Brain microvascular endothelial cell (primary cell): ENCODE results near the gene RNF213.

ENCODE experiments used
- DNase-seq: peaks from one replicate; pipeline ENCODE4 v3.0.0-alpha.2; 2020
- H3K27ac ChIP-seq: fragments of 250-450 bp; sonication (Bioruptor Pico); 2 replicates; pipeline ENCODE4 v1.5.1; 2020; ENCODE audit warnings: mild to moderate bottlenecking, moderate library complexity
- H3K27me3 ChIP-seq: fragments of 250-450 bp; sonication (Bioruptor Pico); replicated peaks from 2 replicates; pipeline ENCODE4 v1.5.1; 2020; ENCODE audit warnings: mild to moderate bottlenecking
- H3K36me3 ChIP-seq: fragments of 250-450 bp; sonication (Bioruptor Pico); replicated peaks from 2 replicates; pipeline ENCODE4 v1.5.1; 2020; ENCODE audit warnings: mild to moderate bottlenecking
- H3K4me3 ChIP-seq: 2 replicates; pipeline ENCODE4 v1.5.1; 2011; ENCODE audit warnings: low read depth, mild to moderate bottlenecking, control low read depth, low read length, moderate library complexity
- CTCF ChIP-seq: IDR thresholded peaks from 2 replicates; pipeline ENCODE4 v1.5.1; 2011; ENCODE audit warnings: low read depth, mild to moderate bottlenecking, moderate library complexity, low read length, control low read depth, inconsistent platforms; ENCODE audit errors: missing control alignments
- in situ Hi-C: cut with HindIII; loops from 2 replicates; pipeline ENCODE4 v1.10.0; 2017; ENCODE audit warnings: low sequenced_read_pairs, low pct_ligation_motif_present

RNF213 gene

GRCh38 chr17:80374039-80374731 is 113.5 kb downstream of the RNF213 start:
- Histone ChIP-seq H3K27me3 (no peaks in the 10 kb centered on the region), H3K4me3 (no peak overlapping the region), H3K36me3 (peaks cover 74% of the 10 kb centered on the region), H3K27ac (no peak overlapping the region)
- in situ Hi-C loops: no loop called here
- no peak for DNase-seq
- no peak for TF ChIP-seq CTCF

- DNase-seq: no peak
- Histone ChIP-seq H3K36me3 (peaks cover 74% of the 10 kb centered on the region), H3K27ac (no peak overlapping the region), H3K27me3 (no peaks in the 10 kb centered on the region), H3K4me3 (no peak overlapping the region)
- in situ Hi-C loops: no loop called here
- no peak for TF ChIP-seq CTCF
Measured at GRCh38 chr17:80374732-80375585, 114.3 kb downstream of the RNF213 start.

- peaks cover 82% of the 10 kb centered on the region for H3K36me3 ChIP-seq
- DNase-seq: no peak
- no peak overlapping the region for H3K27ac ChIP-seq
- in situ Hi-C loops: no loop called here
- no peak for TF ChIP-seq CTCF
- no peaks in the 10 kb centered on the region for H3K27me3 ChIP-seq
- H3K4me3 ChIP-seq: no peak overlapping the region
Measured at GRCh38 chr17:80376531-80376930, 115.9 kb downstream of the RNF213 start.

- no peak for DNase-seq
- Histone ChIP-seq H3K27me3 (no peaks in the 10 kb centered on the region), H3K36me3 (peaks cover 82% of the 10 kb centered on the region), H3K27ac (no peak overlapping the region), H3K4me3 (no peak overlapping the region)
- in situ Hi-C loops: no loop called here
- TF ChIP-seq CTCF: no peak
Measured at GRCh38 chr17:80377798-80378197, 117.1 kb downstream of the RNF213 start.

GRCh38 chr17:80379348-80379747 is 118.7 kb downstream of the RNF213 start:
- peaks cover 89% of the 10 kb centered on the region for H3K36me3 ChIP-seq
- no peak overlapping the region for H3K4me3 ChIP-seq
- in situ Hi-C loops: no loop called here
- DNase-seq: no peak
- H3K27ac ChIP-seq: no peak overlapping the region
- TF ChIP-seq CTCF: no peak
- H3K27me3 ChIP-seq: no peaks in the 10 kb centered on the region
